ENCODE measurements around the gene TLL2.

GRCh38 chr10:96422525-96422924, 91.2 kb downstream of the TLL2 start:
- no peak for TF ChIP-seq POLR2A (IDR thresholded peaks at IDR 0.05; ENCODE audit: low read length)
- TF ChIP-seq CTCF (IDR thresholded peaks at IDR 0.05), result no peak
